ENCODE measurements around the gene TRIM14. TPM values are rescaled to one million over a fixed set of nuclear protein-coding genes. Genes with fewer than 3 reads are reported as not detected.

TRIM14 gene
- total and polyA plus RNA-seq, 2 of the 13 experiments (the other 11 are each of a cell fraction or from before 2014, with no cell fraction given): 9.2 to 13.0 TPM

GRCh38 chr9:98056269-98057137 lies 62.5 kb downstream of the TRIM14 start, which contains the start of gene NANS (continued):
- no peak for TF ChIP-seq TIGD3 (CRISPR knock-in tag; IDR thresholded peaks at IDR 0.05; ENCODE audit: borderline replicate concordance)
- TF ChIP-seq KDM3A (CRISPR knock-in tag; IDR thresholded peaks at IDR 0.05; ENCODE audit: low read depth): peak; percentile 43; the same call in 1 of the 2 replicates
- TF ChIP-seq ZBTB39 (CRISPR knock-in tag; IDR thresholded peaks at IDR 0.05): no peak
- TF ChIP-seq SRSF9 (IDR thresholded peaks at IDR 0.05; ENCODE audit: borderline replicate concordance, insufficient read depth, low read depth, low read length, poor library complexity, severe bottlenecking): no peak
- no peak for TF ChIP-seq HMGA1 (CRISPR knock-in tag; conservative IDR thresholded peaks at IDR 0.05)
- no peak for TF ChIP-seq SP140L (CRISPR knock-in tag; IDR thresholded peaks at IDR 0.05; ENCODE audit: borderline replicate concordance)
- no peak for TF ChIP-seq RBAK (CRISPR knock-in tag; IDR thresholded peaks at IDR 0.05)
- 0 out of 2 replicates have a peak, but pooled peaks have one; percentile 15 for TF ChIP-seq PRDM4 (CRISPR knock-in tag; IDR thresholded peaks at IDR 0.05; ENCODE audit: borderline replicate concordance)
- TF ChIP-seq NFAT5 (CRISPR knock-in tag; IDR thresholded peaks at IDR 0.05): no peak
- no peak for TF ChIP-seq REST (IDR thresholded peaks at IDR 0.05; ENCODE audit: borderline replicate concordance in 1 of 2, low read depth in 1 of 2, low read length in 2 of 2)
- TF ChIP-seq THYN1 (CRISPR knock-in tag; IDR thresholded peaks at IDR 0.05; ENCODE audit: borderline replicate concordance, low read depth): no peak

Measured in HepG2 (cell line).